ENCODE measurements around the gene R3HDM4.

GRCh38 chr19:889662-890295 lies 23.2 kb downstream of the R3HDM4 start:
- TF ChIP-seq CTCF (conservative IDR thresholded peaks at IDR 0.05 in 1 of 2, IDR thresholded peaks at IDR 0.05 in 1 of 2; ENCODE audit: extremely low read depth in 1 of 2, insufficient read depth in 1 of 2, low read depth in 1 of 2, low read length in 2 of 2) (no peak), EZH2 (IDR thresholded peaks at IDR 0.05; ENCODE audit: borderline replicate concordance, low read length) (no peak)
